Breast epithelium (tissue), 4 donors: ENCODE results near the gene AUH. TPM values are rescaled to one million over a fixed set of nuclear protein-coding genes. Genes with fewer than 3 reads are reported as not detected.

Experiments used
- DNase-seq, 2 donors: peaks; one replicate each; pipeline ENCODE4 v3.0.0-alpha.2; 2019; ENCODE audit warnings: low spot score in 2 of 2
- H3K27ac ChIP-seq, 2 donors: fragments of 200-600 bp; sonication (generic) in 1 of 2; one replicate each; pipeline ENCODE4 v1.5.1; 2016 to 2019; ENCODE audit warnings: mild to moderate bottlenecking in 1 of 2
- H3K27me3 ChIP-seq, 2 donors: fragments of 200-600 bp; sonication (generic) in 1 of 2; one replicate each; pipeline versions ENCODE4 v1.5.1 to v1.6.0; 2017 to 2019; ENCODE audit warnings: control low read depth in 1 of 2, mild to moderate bottlenecking in 1 of 2
- H3K36me3 ChIP-seq: fragments of 200-600 bp; one replicate; pipeline ENCODE4 v1.5.1; 2019
- H3K4me1 ChIP-seq, 2 donors: fragments of 200-600 bp; sonication (generic); one replicate each; pipeline ENCODE4 v1.5.1; 2016 to 2019; ENCODE audit warnings: control low read depth in 1 of 2
- H3K4me3 ChIP-seq, 3 donors: fragments of 200-600 bp; sonication (generic); 1 replicate in 2 of 3; 2 replicates in 1 of 3; pipeline ENCODE4 v1.5.1; 2016 to 2019; ENCODE audit warnings: mild to moderate bottlenecking in 3 of 3, moderate library complexity in 2 of 3
- H3K9me3 ChIP-seq, 2 donors: fragments of 200-600 bp; sonication (generic) in 1 of 2; one replicate each; pipeline ENCODE4 v1.5.1; 2016 to 2019; ENCODE audit warnings: control low read depth in 1 of 2
- CTCF ChIP-seq, 3 donors: fragments of 450-650 bp; IDR thresholded peaks; one replicate each; pipeline ENCODE4 v1.5.1; 2016 to 2017; ENCODE audit warnings: antibody characterized with exemption in 3 of 3, mild to moderate bottlenecking in 3 of 3, moderate library complexity in 3 of 3
- POLR2A ChIP-seq: fragments of 450-650 bp; IDR thresholded peaks from one replicate; pipeline ENCODE4 v1.6.1; 2016; ENCODE audit warnings: antibody characterized with exemption, mild to moderate bottlenecking, moderate library complexity
- POLR2AphosphoS5 ChIP-seq, 3 donors: sonication (generic); formaldehyde crosslinking; IDR thresholded peaks; one replicate each; pipeline ENCODE4 v1.6.1; 2017; ENCODE audit warnings: antibody characterized with exemption in 3 of 3
- intact Hi-C: fragments of 100-400 bp; cut with DNase I; formaldehyde crosslinking; loops from one replicate; pipeline ENCODE4 v1.15.1; 2023; ENCODE audit warnings: low total_unique reads
- total RNA-seq, 3 donors: library from RNA; depleted of rRNA; stranded (reverse); fragments of >200 nt; gene quantifications; one replicate each; pipeline ENCODE4 v1.1.0, GENCODE V29; 2016

Gene AUH
- total RNA-seq, 3 donors from 2014 or later, result 34.2 to 64.4 (median 50.8) TPM

DNA sequence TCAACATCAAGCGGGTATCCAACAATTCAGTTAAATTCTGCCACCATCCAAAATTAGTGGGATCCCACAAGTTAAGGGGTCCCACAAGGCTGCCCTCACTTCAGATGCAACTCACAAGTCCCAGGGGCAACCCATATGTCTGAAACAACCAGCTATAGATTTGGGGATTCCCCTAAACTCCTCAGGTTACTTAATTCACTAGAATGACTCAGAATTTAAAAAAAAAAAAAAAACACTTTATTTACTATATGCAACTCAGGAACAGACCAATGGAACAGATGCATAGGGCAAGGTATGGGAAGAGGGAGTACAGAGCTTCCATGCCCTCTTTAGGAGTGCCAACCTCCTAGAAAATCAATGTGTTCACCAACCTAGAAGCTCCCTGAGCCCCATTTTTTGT lies 15.1 kb downstream of the AUH start:
- no peaks in the 10 kb centered on the region for H3K36me3 ChIP-seq
- DNase-seq, result no peak
- intact Hi-C loops, result no loop called here
- H3K4me1 ChIP-seq, result peaks cover 0 to 3% of the 10 kb centered on the region in 2 donors
- no peak overlapping the region for H3K4me3 ChIP-seq
- H3K27me3 ChIP-seq, result no peaks in the 10 kb centered on the region
- peaks cover 0 to 7% of the 10 kb centered on the region in 2 donors for H3K9me3 ChIP-seq
- H3K27ac ChIP-seq, result no peak overlapping the region
- TF ChIP-seq CTCF (IDR thresholded peaks at IDR 0.05), result no peak
- TF ChIP-seq POLR2AphosphoS5 (IDR thresholded peaks at IDR 0.05), result no peak
- no peak for TF ChIP-seq POLR2A

- H3K4me1 ChIP-seq, result peaks cover 0 to 9% of the 10 kb centered on the region in 2 donors
- H3K36me3 ChIP-seq, result no peaks in the 10 kb centered on the region
- DNase-seq, result no peak
- intact Hi-C loops, result no loop called here
- no peak overlapping the region for H3K27ac ChIP-seq
- TF ChIP-seq POLR2A (no peak), CTCF (IDR thresholded peaks at IDR 0.05) (no peak), POLR2AphosphoS5 (IDR thresholded peaks at IDR 0.05) (no peak)
- no peak overlapping the region for H3K4me3 ChIP-seq
- H3K27me3 ChIP-seq, result no peaks in the 10 kb centered on the region
- H3K9me3 ChIP-seq, result peaks cover 0 to 7% of the 10 kb centered on the region in 2 donors
Observed at GRCh38 chr9:91345978-91346377, 15.7 kb downstream of the AUH start.

- H3K9me3 ChIP-seq, result peaks cover 0 to 7% of the 10 kb centered on the region in 2 donors
- TF ChIP-seq CTCF (IDR thresholded peaks at IDR 0.05) (no peak), POLR2A (no peak), POLR2AphosphoS5 (IDR thresholded peaks at IDR 0.05) (no peak)
- H3K4me1 ChIP-seq, result peaks cover 0 to 13% of the 10 kb centered on the region in 2 donors
- H3K36me3 ChIP-seq, result no peaks in the 10 kb centered on the region
- intact Hi-C loops, result no loop called here
- no peak for DNase-seq
- H3K27ac ChIP-seq, result no peak overlapping the region
- H3K27me3 ChIP-seq, result no peaks in the 10 kb centered on the region
- no peak overlapping the region for H3K4me3 ChIP-seq
Observed at GRCh38 chr9:91342575-91342974, 19.1 kb downstream of the AUH start.

DNA sequence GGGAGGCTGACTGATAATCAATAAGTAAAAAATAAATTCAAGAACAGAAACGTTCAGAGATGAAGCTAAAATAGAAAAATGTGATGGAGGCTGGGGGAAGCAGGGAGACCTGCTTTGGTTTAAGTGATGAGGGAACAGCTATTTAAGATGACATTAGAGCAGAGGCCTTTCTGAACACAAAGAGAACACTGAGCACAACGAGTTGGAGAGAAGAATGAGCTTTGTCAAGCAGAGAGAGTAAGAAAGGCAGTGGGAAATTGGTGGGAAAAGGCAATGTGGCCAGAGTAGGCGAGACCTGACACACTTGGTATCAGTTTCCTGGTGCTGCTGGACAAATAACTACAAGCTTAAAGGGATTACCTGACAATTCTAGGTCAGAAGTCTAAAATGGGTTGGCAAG lies 20.0 kb downstream of the AUH start:
- Histone ChIP-seq H3K4me1 (peaks cover 0 to 13% of the 10 kb centered on the region in 2 donors), H3K4me3 (no peak overlapping the region), H3K27me3 (no peaks in the 10 kb centered on the region), H3K36me3 (no peaks in the 10 kb centered on the region), H3K9me3 (peaks cover 0 to 7% of the 10 kb centered on the region in 2 donors), H3K27ac (peak overlapping the region; percentile 54 to 60)
- intact Hi-C loops, result no loop called here
- no peak for DNase-seq
- no peak for TF ChIP-seq POLR2AphosphoS5 (IDR thresholded peaks at IDR 0.05)
- no peak for TF ChIP-seq POLR2A
- no peak for TF ChIP-seq CTCF (IDR thresholded peaks at IDR 0.05)

DNA sequence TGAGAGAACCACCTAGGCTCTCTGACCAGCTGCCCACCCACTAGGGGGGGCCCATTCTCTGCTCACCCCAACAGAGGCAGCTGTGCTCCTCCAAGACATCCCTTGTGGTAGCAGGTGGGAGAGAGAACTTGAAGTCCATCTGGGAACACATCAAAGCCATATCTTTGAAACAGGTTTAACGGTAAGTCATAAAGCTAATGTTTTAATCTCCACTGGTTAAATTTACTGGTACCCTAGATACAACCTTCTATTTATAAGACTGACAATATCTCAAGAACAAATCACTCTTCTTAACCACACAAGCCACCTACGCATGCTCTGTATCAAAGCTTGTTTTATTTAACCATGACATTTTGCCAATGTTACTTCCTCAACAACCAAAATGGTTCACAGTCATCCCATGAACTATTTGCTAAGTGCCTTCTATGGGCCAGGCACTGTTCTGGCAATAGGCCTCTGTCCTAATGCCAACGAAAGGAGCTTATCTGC lies 20.4 kb downstream of the AUH start:
- H3K36me3 ChIP-seq, result no peaks in the 10 kb centered on the region
- TF ChIP-seq CTCF (IDR thresholded peaks at IDR 0.05) (no peak), POLR2A (no peak), POLR2AphosphoS5 (IDR thresholded peaks at IDR 0.05) (no peak)
- H3K9me3 ChIP-seq, result peaks cover 0 to 7% of the 10 kb centered on the region in 2 donors
- H3K4me3 ChIP-seq, result no peak overlapping the region
- peak overlapping the region; percentile 54 to 60 for H3K27ac ChIP-seq
- peaks cover 0 to 13% of the 10 kb centered on the region in 2 donors for H3K4me1 ChIP-seq
- no peaks in the 10 kb centered on the region for H3K27me3 ChIP-seq
- DNase-seq, result no peak
- intact Hi-C loops, result no loop called here
